HCEC 1CT (cell line): ENCODE measurements around the gene SLX9.

Experiments
- DNase-seq: peaks from one replicate; pipeline ENCODE4 v3.0.0-alpha.2; 2017

The SLX9 gene

GRCh38 chr21:44979687-44980561 is 40.1 kb downstream of the SLX9 start:
- DNase-seq: no peak

- no peak for DNase-seq
Measured at GRCh38 chr21:44980562-44981489, 41.0 kb downstream of the SLX9 start.

GRCh38 chr21:44982558-44983250 is 42.9 kb downstream of the SLX9 start:
- no peak for DNase-seq

- no peak for DNase-seq
Measured at GRCh38 chr21:44983421-44984206, 43.8 kb downstream of the SLX9 start.

GRCh38 chr21:44984428-44984791 is 44.6 kb downstream of the SLX9 start:
- DNase-seq: no peak

- no peak for DNase-seq
Measured at GRCh38 chr21:44984792-44985440, 45.1 kb downstream of the SLX9 start.

GRCh38 chr21:44985441-44986401 is 45.9 kb downstream of the SLX9 start:
- DNase-seq: no peak

- DNase-seq: no peak
Measured at GRCh38 chr21:44986471-44987291, 46.9 kb downstream of the SLX9 start.

- no peak for DNase-seq
Measured at GRCh38 chr21:44987301-44987885, 47.6 kb downstream of the SLX9 start.

- no peak for DNase-seq
Measured at GRCh38 chr21:44987886-44988606, 48.2 kb downstream of the SLX9 start.

- no peak for DNase-seq
Measured at GRCh38 chr21:44988607-44989536, 49.0 kb downstream of the SLX9 start.

- DNase-seq: no peak
Measured at GRCh38 chr21:44989537-44989886, 49.7 kb downstream of the SLX9 start.

- DNase-seq: no peak
Measured at GRCh38 chr21:44989943-44990780, 50.3 kb downstream of the SLX9 start.

- no peak for DNase-seq
Measured at GRCh38 chr21:44990921-44991320, 51.1 kb downstream of the SLX9 start.

GRCh38 chr21:44991538-44992483 is 52.0 kb downstream of the SLX9 start:
- no peak for DNase-seq
